MM.1S (cell line): ENCODE measurements around the gene RCOR1.

ENCODE experiments used
- DNase-seq: peaks from one replicate; pipeline ENCODE4 v3.0.0-alpha.2; 2015
- H2AFZ ChIP-seq: fragments of 300-600 bp; sonication (generic); 2 replicates; pipeline ENCODE4 v1.6.0; 2016; ENCODE audit warnings: antibody characterized with exemption, low read length
- H3F3A ChIP-seq: fragments of 300-600 bp; sonication (generic); 2 replicates; pipeline ENCODE4 v1.6.1; 2016; ENCODE audit warnings: mild to moderate bottlenecking, antibody characterized with exemption, low read length, moderate library complexity, mixed read lengths; ENCODE audit not compliant: insufficient read depth
- H3K27ac ChIP-seq: fragments of 300-600 bp; sonication (generic); 2 replicates; pipeline ENCODE4 v1.5.1; 2016; ENCODE audit warnings: mild to moderate bottlenecking, low read length
- H3K27me3 ChIP-seq: fragments of 300-600 bp; sonication (generic); replicated peaks from 2 replicates; pipeline ENCODE4 v1.6.0; 2016; ENCODE audit warnings: low read length; ENCODE audit not compliant: insufficient read depth
- H3K36me3 ChIP-seq: fragments of 300-600 bp; sonication (generic); replicated peaks from 2 replicates; pipeline ENCODE4 v1.6.1; 2016; ENCODE audit warnings: mild to moderate bottlenecking, low read length, mixed read lengths; ENCODE audit not compliant: insufficient read depth
- H3K4me1 ChIP-seq: fragments of 300-600 bp; sonication (generic); 2 replicates; pipeline ENCODE4 v1.6.1; 2016; ENCODE audit warnings: low read length, mixed read lengths
- H3K4me2 ChIP-seq: fragments of 300-600 bp; sonication (generic); 2 replicates; pipeline ENCODE4 v1.6.0; 2016; ENCODE audit warnings: low read depth, low read length
- H3K4me3 ChIP-seq: fragments of 300-600 bp; sonication (generic); 2 replicates; pipeline ENCODE4 v1.5.1; 2016; ENCODE audit warnings: low read length, mixed read lengths
- H3K79me2 ChIP-seq: fragments of 300-600 bp; sonication (generic); 2 replicates; pipeline ENCODE4 v1.6.1; 2016; ENCODE audit warnings: mixed run types, low read length, mixed read lengths
- H3K9ac ChIP-seq: fragments of 300-600 bp; sonication (generic); 2 replicates; pipeline ENCODE4 v1.6.1; 2016; ENCODE audit warnings: low read length, mixed read lengths
- H3K9me2 ChIP-seq: fragments of 300-600 bp; sonication (generic); replicated peaks from 2 replicates; pipeline ENCODE4 v1.6.1; 2016; ENCODE audit warnings: mild to moderate bottlenecking, low read length, mixed read lengths; ENCODE audit not compliant: insufficient read depth
- H3K9me3 ChIP-seq: fragments of 300-600 bp; sonication (generic); replicated peaks from 2 replicates; pipeline ENCODE4 v1.6.1; 2016; ENCODE audit warnings: mild to moderate bottlenecking, low read length, mixed read lengths; ENCODE audit not compliant: insufficient read depth
- H4K20me1 ChIP-seq: fragments of 300-600 bp; sonication (generic); 2 replicates; pipeline ENCODE4 v1.6.1; 2016; ENCODE audit warnings: mild to moderate bottlenecking, low read length, moderate library complexity, mixed read lengths; ENCODE audit not compliant: insufficient read depth
- CTCF ChIP-seq: fragments of 300-600 bp; sonication (generic); IDR thresholded peaks from 2 replicates; pipeline ENCODE4 v1.5.1; 2016; ENCODE audit warnings: antibody characterized with exemption, low read length, mixed read lengths
- EZH2 ChIP-seq: fragments of 300-600 bp; sonication (generic); optimal IDR thresholded peaks from 2 replicates; pipeline ENCODE3; 2017; ENCODE audit warnings: low read depth, mild to moderate bottlenecking, antibody characterized with exemption, low read length, mixed read lengths
- EZH2phosphoT487 ChIP-seq: fragments of 300-600 bp; sonication (generic); IDR thresholded peaks from 2 replicates; pipeline ENCODE4 v1.6.1; 2018; ENCODE audit warnings: antibody characterized with exemption, low read length

RCOR1 gene

DNA sequence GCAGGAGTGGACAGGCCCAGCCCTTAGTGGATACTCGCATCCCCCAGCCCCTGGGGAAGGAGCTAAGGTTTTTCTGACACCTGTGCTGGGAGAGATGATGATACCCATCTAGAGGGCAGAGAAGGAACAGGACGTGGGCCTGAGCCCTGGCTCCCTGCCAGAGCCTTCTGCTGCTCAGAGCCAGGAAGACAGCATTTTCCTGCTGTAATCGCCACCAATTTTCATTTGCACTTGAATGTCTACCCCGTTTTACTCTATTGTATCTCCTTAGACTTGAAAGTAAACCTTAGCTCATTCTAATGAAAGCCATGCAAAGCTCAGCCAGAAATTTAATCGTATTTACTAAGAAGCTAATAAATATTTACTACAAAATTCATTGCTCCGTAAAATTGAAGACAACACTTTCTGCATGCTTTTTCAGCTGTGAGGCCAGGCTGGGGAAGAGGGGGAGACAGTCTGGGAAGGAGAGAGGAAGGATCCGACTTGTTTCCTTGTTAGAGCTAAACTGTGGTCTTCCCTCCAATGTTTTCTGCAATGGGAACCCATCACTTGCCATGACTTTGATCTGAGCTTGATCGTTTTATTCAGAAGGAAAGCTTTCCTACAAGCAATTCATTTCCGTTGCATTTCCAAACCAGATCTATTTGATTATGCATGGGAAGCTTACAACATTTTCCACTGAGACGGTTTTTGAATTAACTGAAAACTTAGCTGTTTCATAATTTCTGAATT, 167.2 kb downstream of the RCOR1 start:
- H3K9me3 ChIP-seq = no peaks in the 10 kb centered on the region
- no peak overlapping the region for H3K4me2 ChIP-seq
- no peaks in the 10 kb centered on the region for H3K36me3 ChIP-seq
- no peak overlapping the region for H3K9ac ChIP-seq
- H3F3A ChIP-seq = no peaks in the 10 kb centered on the region
- TF ChIP-seq EZH2phosphoT487 (no peak), CTCF (no peak), EZH2 (no peak)
- H3K27me3 ChIP-seq = no peaks in the 10 kb centered on the region
- no peak overlapping the region for H2AFZ ChIP-seq
- H3K4me1 ChIP-seq = no peaks in the 10 kb centered on the region
- H4K20me1 ChIP-seq = no peaks in the 10 kb centered on the region
- no peak overlapping the region for H3K27ac ChIP-seq
- DNase-seq = no peak
- H3K9me2 ChIP-seq = no peaks in the 10 kb centered on the region
- H3K79me2 ChIP-seq = no peaks in the 10 kb centered on the region
- no peak overlapping the region for H3K4me3 ChIP-seq

- no peak overlapping the region for H3K9ac ChIP-seq
- H3K79me2 ChIP-seq = no peaks in the 10 kb centered on the region
- no peaks in the 10 kb centered on the region for H3K4me1 ChIP-seq
- no peak overlapping the region for H2AFZ ChIP-seq
- H3K36me3 ChIP-seq = no peaks in the 10 kb centered on the region
- H3K9me2 ChIP-seq = no peaks in the 10 kb centered on the region
- no peaks in the 10 kb centered on the region for H3F3A ChIP-seq
- H3K4me2 ChIP-seq = no peak overlapping the region
- H3K27ac ChIP-seq = no peak overlapping the region
- no peaks in the 10 kb centered on the region for H3K9me3 ChIP-seq
- H3K27me3 ChIP-seq = no peaks in the 10 kb centered on the region
- H3K4me3 ChIP-seq = no peak overlapping the region
- DNase-seq = no peak
- no peak for TF ChIP-seq EZH2
- no peak for TF ChIP-seq EZH2phosphoT487
- no peak for TF ChIP-seq CTCF
- no peaks in the 10 kb centered on the region for H4K20me1 ChIP-seq
Measured at GRCh38 chr14:102760496-102761193, 168.2 kb downstream of the RCOR1 start.

DNA sequence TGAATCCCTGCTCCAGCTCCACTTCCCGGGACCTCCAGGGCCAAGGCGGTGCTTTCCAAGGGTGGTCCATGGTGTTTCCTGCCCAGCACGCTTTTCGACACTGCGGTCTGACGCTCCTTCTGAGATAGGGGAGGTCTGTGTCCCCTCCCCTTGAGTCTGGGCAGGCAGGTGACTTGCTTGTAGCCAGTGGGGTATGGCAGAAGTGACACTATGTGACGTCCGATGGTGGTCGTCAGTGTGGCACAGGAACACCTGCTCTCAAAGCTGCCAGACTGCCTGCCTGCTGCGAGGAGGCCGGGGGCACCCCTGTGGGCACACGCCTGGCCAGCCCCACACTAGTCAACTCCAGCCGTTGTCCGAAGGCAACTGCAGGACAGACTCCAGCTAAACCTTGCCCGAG, 168.8 kb downstream of the RCOR1 start:
- Histone ChIP-seq H3K9me3 (no peaks in the 10 kb centered on the region), H3K4me1 (no peaks in the 10 kb centered on the region), H4K20me1 (no peaks in the 10 kb centered on the region), H3K36me3 (no peaks in the 10 kb centered on the region), H3K9me2 (no peaks in the 10 kb centered on the region), H3K4me3 (no peak overlapping the region), H3K9ac (no peak overlapping the region), H2AFZ (no peak overlapping the region), H3F3A (no peaks in the 10 kb centered on the region), H3K79me2 (no peaks in the 10 kb centered on the region), H3K4me2 (no peak overlapping the region), H3K27ac (no peak overlapping the region), H3K27me3 (no peaks in the 10 kb centered on the region)
- DNase-seq = no peak
- TF ChIP-seq EZH2phosphoT487 (no peak), CTCF (no peak), EZH2 (no peak)
